HuH-7 (cell line): Measurements from ENCODE around the gene DAD1.
A peak's percentile ranks its signal among the peaks of the same experiment; 100 is the strongest.
"Not testable (repeated sequence)": the region's sequence is repeated elsewhere in the genome, so short reads cannot be mapped to it uniquely, and the experiment has no call there.

Experiments used
- DNase-seq: peaks from one replicate; pipeline ENCODE4 v3.0.0; 2011; ENCODE audit warnings: low spot score

The DAD1 gene

DNA sequence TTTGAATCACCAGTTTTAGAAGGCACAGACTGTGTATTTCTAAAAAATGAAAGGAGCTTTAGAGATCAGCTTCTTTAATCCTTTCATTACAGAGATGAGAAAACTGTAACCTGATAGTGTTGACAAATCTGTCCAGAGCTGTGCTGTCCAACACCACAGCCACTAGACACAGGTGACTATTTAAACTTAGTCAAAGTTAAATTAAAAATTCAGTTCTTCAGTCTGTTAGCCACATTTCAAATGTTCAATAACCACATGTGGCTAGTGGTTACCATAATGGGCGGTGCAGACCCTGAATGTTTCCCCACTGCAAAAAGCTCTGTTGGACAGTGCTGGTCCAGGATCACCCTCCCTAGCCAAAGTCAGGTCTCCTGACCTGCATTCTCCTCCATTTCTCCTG is 21.6 kb downstream of the DAD1 start:
- DNase-seq = no peak

DNA sequence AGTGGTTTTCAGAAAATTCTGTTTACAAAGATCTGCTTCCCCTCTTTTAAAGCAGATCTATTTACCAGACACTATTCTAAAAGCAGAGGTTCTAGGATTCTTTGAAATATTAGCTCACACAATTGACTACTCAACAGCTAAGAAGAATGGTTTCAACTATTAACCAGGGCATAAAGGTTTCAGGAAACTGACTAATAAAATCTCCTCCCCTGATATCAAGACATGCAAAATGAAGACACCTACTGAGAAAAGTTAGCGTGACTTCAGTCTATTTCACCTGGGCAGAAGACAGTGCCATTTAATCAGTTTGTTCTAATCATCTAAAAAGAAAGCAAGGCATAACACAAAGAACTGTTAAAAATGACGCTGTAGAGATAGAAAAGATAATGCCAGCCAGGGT is 22.2 kb downstream of the DAD1 start:
- DNase-seq = no peak

- not testable (repeated sequence) for DNase-seq
These were observed 22.8 kb downstream of the DAD1 start for GRCh38 chr14:22566266-22566665.

GRCh38 chr14:22565391-22565945 is 23.6 kb downstream of the DAD1 start:
- no peak for DNase-seq

DNA sequence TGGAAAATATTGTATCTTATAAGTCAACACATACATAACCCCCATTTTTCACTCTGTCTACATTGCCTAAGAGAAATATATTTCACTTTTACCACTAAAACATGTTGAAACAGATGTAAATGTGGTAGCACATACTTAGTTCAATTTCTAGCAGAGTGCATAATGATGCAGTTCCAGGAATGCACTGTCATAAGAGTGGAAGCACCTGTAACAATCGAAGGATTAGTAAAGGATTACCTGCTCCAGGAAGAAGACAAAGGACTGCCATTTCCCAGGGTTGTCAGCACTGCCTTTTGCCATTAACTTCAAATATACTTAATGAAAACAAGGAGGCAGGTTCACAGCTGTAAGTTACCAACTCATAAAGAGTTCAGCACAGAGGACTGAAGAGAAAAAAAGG is 24.6 kb downstream of the DAD1 start:
- no peak for DNase-seq

DNA sequence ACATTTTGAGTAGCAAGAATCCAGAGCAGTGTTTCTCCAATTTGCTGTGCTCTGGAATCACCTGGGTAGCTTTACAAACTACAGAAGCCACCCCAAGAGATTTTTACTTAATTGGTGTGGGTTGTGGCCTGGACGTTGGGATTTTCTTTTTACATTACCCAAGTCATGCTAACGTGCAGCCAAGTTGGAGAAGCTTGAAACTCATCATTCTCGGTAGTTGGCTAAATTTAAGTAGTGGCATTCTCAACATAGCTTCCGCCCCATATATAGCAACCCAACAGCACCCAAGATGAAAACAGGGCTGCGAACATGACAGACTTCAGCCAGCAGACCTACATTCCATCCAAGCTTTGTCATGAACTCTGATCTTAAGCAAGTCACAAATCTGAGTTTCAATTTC is 25.0 kb downstream of the DAD1 start:
- DNase-seq = no peak

DNA sequence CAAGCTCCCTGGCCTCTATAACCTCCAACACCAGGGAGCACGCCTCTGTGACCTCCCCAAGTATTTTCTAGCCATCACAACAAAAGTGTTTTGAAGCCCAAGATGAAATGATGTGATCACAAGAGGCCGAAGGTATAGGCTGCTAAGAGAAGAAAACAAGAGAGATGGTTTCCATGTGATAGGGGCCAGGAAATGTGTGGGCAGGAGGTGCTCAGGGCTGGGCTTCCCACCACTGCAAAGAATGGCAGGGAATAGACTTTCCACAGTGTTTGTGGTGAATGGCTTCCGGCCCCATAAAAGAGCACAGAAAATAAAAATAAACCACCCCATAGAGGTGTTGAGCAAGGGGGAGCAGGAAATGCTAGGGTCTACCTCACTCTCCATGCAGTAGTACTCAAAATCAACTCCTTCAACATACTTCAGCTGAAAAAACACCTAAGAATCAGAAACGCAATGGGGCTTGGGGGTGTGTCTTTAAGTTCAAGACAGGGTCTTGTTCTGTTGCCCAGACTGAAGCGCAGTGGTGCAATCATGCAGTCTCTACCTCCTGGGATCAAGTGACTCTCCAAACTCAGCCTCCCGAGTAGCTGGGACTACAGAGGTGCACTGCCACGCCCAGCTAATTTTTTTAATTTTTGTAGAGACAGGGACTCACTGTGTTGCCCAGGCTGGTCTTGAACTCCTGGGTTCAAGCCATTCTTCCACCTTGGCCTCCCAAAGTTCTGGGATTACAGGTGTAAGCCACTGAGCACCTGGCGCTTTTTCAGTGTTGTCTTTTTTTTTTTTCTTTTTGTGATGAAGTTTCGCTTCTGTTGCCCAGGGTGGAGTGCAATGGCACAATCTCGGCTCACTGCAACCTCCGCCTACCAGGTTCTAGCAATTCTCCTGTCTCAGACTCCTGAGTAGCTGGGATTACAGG is 27.1 kb downstream of the DAD1 start:
- no peak for DNase-seq

DNA sequence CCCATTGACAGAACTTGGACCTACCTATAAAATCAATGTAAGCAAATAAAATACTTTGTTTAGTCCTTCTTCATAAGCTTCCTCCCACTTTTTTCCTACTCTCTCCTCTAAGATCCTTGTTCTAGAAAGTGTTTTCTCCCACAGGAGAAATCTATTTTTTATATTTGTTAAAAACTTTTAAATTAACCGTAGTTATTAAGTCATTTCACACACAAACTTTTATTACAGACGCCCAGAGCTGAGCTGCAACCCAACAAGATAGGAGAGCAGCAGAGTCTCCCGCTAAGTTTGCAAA is 27.7 kb downstream of the DAD1 start:
- DNase-seq = no peak

DNA sequence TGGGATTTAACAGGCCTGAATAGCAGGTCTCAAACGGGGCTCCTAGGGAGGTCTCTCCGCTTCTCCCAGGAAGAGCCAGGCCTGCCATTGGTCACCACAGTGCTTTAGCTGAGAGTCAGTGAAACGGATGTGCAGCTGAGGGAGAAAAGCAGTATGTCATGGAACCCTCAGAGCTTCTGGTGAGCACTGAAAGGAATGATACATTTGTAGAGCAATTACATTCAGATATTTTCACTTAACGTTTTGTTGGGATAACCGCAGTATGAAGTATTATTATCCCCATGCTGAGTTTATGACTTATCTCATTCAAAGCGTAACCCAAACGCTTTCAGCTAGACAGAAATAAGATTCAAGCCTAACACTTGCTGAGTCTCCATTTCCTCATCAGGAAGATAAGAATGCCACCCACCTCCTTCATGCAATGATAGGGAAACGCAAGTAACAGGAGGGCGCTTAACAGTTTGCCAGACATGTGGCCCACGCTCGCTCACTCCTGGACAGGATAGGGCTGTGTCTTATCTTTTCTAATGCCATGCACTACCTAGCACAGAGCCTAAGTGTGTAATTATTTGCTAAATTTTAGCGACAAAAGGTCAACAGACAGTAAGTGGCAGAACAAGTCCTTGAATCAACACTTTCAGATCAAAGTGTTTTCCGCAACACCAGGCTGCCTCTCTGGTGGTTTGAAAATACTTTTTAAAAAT is 28.2 kb downstream of the DAD1 start:
- DNase-seq = no peak

DNA sequence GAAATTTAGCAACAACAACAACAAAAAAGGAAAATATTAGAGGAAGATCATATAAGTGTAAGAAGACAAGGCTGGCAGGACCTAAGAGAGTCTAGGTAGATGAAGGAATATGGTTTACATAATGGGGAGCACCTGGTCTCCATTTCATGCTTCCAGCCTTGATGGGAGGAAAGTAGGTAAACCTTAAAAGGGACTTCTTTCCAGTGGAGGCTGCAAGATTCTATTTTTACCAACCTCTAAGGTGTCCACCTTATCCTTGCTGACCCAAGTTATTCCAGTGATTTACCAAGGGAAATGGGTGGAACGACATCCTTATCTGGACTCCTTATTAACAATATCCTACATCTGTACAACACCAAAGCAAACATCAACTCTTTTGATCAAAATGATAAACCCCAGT is 30.0 kb downstream of the DAD1 start:
- no peak for DNase-seq

DNA sequence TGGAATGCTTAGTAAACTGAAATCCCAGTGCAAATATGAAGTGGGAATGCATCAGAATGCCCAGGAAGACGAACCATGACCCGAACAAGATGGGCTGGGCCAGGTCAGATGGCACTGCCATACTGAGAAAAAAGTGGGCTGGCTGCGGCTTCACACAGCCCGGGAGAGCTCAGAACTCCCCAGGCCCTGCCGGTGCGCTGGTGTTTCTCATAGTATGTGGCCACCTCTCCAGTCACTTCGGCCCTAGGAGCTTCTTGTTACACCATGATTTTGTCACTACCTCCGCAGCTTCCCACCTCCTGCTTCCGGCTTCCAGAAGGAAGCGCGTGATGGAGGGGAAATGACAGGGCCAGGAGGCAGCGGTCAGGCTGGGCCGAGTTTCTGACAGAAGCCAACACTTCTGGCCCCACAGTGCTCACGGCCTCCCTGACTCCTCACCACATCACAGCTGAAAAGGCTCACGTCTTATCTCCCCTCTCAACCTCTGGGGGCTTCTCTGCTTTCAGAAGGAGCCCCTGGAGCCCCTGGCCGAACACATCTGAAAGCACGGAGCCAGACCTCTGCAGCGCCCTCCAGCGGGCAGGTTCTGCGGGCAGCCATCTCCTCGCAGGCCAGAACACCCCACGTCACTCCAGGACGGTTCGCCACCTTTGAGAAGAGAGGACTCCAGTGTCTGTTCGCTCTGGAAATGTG is 30.7 kb downstream of the DAD1 start:
- no peak for DNase-seq

DNA sequence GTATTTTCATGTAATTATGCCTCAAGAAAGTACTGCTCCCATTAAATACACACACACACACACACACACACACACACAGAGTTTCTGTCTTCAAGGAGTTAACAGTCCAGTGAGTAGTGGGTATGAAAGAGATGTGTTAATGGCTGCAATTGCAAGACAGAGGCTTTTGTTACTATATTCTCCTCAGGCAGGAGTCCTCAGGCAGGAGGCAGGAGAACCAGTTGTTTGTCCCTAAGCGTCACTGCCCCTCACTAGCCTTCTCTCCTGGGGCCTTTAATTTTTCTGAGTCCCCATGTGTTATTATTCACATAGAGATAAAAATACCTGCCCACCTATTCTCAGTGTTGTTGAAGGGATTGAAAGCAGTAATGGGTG is 31.2 kb downstream of the DAD1 start:
- no peak for DNase-seq

DNA sequence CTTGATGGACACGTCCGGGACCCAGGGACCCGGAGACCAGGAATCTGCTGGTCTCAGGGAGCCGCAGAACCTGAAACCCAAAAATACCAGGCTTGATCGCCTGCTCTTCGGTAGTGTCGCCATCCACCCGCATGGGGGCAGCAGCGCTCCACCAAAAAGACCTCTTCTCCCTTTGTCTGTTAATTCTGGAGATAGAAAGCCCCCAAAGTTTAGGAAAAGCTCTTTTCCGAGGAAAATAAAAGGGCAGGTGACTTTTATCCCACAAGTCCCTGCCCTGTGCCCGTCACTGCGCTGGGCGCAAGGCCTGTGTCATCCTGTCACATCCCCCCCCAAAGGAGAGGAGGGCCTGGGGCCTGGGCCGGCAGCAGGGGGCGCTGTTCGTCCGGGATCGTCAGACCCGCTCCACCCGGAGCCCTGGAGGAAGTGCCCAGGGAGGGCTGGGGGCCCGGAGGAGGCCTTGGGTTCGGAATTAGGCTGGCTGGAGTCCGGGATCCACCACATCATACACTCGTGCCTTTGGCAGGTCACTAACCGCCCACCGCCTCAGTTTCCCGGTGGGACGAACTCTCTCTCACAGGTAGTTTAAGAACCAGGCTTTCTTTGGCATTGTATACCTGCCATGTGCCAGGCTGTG is 31.9 kb downstream of the DAD1 start:
- DNase-seq = peak; percentile 93

DNA sequence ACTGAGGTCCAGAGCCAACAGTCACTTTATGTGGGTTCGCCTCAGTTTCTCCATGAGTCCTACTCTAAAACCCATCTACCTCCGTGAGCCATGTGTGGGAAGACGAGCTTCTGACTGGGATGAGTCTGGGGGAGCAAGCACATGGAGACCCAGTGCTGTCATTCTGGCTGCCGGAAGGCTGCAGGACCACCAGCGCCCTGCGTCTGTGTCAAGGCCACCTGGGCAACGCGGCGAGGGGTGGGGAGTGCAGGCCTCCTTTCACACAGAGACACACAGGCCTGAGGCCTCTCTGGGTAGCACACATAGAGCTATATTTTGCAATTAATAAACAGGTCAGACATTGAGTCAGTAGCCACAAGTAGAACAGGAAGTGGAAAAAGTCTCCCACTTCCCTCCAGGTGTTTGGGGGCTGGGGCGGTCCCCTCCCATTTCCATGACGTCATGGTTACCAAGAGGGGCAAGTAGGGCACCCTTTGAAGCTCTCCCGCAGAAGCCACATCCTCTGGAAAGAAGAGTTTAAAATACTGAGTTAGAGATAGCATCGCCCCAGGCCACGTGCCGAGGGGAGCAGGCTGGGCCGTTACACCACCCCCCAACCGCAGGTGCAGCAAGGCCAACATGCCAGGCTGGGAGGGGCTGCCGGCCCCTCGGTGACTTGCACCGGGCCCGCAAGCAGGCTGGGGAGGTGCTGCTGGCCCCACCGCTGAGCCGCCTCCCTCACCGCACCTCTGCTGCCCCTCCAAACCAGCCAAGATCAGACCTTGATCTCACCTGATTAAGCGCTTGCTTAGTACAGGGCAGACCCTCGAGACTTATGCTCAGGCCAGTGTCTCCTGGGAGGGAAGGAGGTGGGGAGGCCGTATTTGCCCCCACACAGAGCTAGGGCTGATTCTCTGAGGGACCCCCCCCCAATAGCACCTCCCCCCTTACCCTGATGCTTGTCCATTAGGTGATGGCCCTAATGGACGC is 32.7 kb downstream of the DAD1 start:
- DNase-seq = no peak

DNA sequence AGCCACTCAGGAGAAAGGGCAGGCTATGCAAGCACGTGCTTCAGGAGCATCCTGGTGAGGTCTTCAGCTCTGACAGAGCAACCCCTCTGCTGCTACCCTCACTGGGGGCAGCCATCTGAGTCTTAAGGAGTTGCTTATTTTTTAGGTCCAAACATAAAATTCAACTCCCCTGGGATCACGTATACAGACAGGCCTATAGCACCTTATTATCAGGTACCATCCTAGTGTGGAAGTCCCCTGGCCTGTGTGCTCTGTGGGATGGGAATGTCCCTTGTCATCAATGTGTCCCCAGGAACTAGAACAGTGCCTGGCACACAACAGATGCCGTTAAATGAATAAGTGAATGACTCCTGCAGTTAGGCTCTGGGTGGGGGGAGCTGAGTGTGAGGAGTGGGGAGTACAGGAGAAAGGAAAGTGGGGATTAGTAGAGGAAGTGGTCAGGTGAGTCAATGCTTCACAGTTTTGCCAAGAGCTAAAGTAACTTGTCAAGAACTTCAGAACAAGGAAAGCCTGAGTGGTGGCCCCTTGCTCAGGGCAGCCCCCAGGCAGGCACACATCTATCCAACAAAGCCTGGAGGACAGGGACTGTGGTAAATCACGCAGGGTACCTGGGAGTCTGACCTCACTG is 33.5 kb downstream of the DAD1 start:
- DNase-seq = no peak

GRCh38 chr14:22554498-22555383 is 34.3 kb downstream of the DAD1 start:
- no peak for DNase-seq

DNA sequence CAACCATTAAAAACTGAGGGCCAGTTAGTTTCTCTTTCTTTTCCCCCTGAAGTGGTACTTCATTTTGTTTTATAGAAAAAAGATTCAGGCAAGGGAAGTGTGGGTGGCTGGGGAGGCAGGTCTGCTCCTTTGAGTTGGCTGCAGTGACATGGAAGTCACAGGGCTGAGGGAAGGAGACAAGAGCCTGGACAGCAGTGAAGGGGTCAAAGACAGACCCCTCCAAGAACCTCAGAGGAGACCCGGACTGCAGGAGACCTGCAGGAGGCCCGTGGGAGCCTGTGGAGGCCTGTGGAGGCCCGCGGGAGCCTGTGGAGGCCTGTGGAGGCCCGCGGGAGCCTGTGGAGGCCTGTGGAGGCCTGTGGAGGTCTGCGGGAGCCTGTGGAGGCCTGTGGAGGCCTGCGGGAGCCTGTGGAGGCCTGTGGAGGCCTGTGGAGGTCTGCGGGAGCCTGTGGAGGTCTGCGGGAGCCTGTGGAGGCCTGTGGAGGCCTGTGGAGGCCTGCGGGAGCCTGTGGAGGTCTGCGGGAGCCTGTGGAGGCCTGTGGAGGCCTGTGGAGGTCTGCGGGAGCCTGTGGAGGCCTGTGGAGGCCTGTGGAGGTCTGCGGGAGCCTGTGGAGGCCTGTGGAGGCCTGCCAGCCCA is 35.0 kb downstream of the DAD1 start:
- DNase-seq = not testable (repeated sequence)

GRCh38 chr14:22553445-22553844 is 35.6 kb downstream of the DAD1 start:
- DNase-seq = no peak

DNA sequence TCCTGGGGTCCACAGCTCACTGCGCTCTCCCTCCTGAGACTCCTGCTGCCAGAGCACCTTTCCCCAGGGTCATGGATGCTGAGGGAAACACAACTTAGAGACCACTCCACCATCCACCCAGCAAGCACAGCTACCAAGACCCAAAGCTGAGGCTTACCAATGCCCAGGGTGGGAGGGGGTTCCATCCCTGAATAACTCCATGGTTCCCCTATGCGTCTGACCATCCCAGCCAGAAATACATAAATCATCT is 36.3 kb downstream of the DAD1 start:
- DNase-seq = no peak
